ENCODE measurements around the gene BRD8. TPM values are rescaled to one million over a fixed set of nuclear protein-coding genes. Genes with fewer than 3 reads are reported as not detected.

Gene BRD8
- total RNA-seq, 1 donor from 2014 or later, result 46.7 TPM

DNA sequence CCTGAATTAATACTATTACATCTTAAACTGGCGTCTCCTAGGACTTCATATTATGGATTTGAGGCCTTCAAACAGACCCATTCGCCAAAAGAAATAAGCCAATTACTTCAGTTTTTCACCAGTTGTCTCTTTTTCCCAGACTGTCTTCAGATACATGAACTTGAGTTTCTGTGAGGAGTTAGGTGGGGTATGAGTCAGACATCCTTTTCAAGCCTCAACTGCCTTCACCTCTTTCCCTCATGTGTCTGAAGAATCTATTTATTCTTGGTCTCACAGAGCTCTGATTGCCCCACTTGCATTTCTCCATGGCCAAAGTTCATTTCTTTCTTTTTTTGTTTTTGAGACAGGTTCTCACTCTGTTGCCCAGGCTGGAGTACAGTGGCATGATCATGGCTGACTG, 82.1 kb downstream of the BRD8 start:
- ATAC-seq (no peak), DNase-seq (no peak)
- Histone ChIP-seq H3K4me1 (no peaks in the 10 kb centered on the region), H3K27ac (no peak overlapping the region), H3K4me3 (no peak overlapping the region), H3K9me3 (no peaks in the 10 kb centered on the region), H3K36me3 (no peaks in the 10 kb centered on the region), H3K27me3 (peaks cover 8% of the 10 kb centered on the region)
- intact Hi-C loops (cut with DNase I), result no loop called here
- TF ChIP-seq, protein P1, sequence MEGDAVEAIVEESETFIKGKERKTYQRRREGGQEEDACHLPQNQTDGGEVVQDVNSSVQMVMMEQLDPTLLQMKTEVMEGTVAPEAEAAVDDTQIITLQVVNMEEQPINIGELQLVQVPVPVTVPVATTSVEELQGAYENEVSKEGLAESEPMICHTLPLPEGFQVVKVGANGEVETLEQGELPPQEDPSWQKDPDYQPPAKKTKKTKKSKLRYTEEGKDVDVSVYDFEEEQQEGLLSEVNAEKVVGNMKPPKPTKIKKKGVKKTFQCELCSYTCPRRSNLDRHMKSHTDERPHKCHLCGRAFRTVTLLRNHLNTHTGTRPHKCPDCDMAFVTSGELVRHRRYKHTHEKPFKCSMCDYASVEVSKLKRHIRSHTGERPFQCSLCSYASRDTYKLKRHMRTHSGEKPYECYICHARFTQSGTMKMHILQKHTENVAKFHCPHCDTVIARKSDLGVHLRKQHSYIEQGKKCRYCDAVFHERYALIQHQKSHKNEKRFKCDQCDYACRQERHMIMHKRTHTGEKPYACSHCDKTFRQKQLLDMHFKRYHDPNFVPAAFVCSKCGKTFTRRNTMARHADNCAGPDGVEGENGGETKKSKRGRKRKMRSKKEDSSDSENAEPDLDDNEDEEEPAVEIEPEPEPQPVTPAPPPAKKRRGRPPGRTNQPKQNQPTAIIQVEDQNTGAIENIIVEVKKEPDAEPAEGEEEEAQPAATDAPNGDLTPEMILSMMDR (IDR thresholded peaks at IDR 0.05), result no peak

DNA sequence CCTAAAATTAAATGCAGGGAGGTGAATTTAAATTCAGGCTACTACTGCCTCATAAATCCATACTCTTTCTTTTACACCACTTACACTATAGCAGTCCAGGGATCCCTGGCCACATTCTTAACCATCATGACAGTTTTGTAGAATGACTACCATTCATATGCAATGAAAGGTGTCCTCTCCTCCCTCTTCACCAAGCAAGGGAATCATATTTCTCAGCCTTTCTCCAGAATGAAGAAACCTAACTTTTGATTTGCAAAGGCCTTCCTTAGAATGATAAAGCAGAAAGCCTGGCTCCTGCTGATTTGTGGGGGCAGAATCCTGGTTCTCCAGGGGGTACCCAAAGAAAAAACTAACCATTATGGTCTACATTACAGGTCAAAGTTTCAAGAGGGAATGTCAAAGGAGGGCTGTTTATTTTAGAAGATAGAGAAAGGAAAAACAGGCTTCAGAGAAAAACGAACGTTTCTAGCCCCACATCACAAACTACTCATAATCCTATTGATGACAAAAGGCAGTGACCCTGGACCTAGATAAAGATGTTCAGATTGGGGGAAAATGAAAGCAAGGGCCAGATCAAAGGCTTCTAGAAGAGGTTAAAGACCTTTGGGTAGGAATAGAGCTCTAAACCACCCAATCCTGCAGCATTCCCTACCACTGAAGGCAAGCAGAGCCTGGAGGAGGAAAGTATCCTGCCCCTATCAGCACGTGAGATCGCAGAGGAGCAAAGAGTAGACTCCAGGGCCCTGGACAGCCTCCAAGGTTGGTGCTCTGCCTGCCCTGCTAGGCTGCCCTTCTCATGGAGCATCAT, 83.1 kb downstream of the BRD8 start:
- intact Hi-C loops (cut with DNase I), result no loop called here
- ATAC-seq, result no peak
- H3K27me3 ChIP-seq, result peaks cover 8% of the 10 kb centered on the region
- no peak overlapping the region for H3K4me3 ChIP-seq
- H3K9me3 ChIP-seq, result no peaks in the 10 kb centered on the region
- H3K36me3 ChIP-seq, result no peaks in the 10 kb centered on the region
- TF ChIP-seq, protein P1 (IDR thresholded peaks at IDR 0.05), result no peak
- DNase-seq, result no peak
- H3K27ac ChIP-seq, result no peak overlapping the region
- H3K4me1 ChIP-seq, result no peaks in the 10 kb centered on the region

DNA sequence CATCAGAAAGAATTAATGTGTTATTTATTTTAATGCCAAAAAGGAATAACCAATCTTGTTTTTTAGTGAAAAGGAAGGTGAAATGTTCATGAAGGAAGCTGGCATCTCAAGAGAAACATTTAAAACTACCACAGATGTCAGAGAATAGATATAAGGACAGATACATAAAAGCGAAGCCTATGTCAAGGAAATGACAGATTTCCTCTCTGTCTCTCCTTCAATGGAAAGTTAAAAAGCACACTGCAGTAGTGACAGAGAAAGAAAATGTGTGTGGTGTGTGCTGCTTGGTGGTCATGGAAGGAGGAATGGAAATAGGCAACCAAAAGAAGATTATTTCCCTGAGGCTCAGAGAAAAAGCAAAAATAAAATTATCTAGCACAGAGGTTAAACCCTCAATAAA, 85.4 kb downstream of the BRD8 start:
- Histone ChIP-seq H3K4me3 (no peak overlapping the region), H3K27ac (no peak overlapping the region), H3K27me3 (no peaks in the 10 kb centered on the region), H3K36me3 (no peaks in the 10 kb centered on the region), H3K4me1 (no peaks in the 10 kb centered on the region), H3K9me3 (no peaks in the 10 kb centered on the region)
- ATAC-seq, result no peak
- TF ChIP-seq, protein P1 (IDR thresholded peaks at IDR 0.05), result no peak
- intact Hi-C loops (cut with DNase I), result no loop called here
- no peak for DNase-seq

DNA sequence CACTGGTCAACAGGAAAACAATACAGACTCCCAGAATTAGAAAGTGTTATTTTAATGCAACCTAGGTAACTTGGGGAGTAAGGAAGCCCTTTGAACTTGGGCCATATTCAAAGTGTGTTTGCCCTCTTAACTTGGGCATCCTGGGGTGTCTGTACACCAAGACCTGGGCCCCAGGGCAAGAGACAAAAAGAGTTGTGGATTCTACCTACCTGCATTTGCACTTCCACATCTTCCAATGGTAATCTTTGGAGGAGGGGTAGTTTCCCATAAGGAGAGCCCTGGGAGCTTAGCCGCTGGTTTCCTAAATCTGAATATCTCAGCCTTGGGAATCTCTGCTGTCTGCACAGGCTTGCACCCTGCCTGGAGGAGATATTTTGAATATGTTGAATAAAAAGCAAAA, 86.1 kb downstream of the BRD8 start:
- Histone ChIP-seq H3K9me3 (no peaks in the 10 kb centered on the region), H3K27me3 (no peaks in the 10 kb centered on the region), H3K27ac (no peak overlapping the region), H3K4me3 (no peak overlapping the region), H3K4me1 (no peaks in the 10 kb centered on the region), H3K36me3 (no peaks in the 10 kb centered on the region)
- intact Hi-C loops (cut with DNase I), result no loop called here
- no peak for DNase-seq
- no peak for ATAC-seq
- TF ChIP-seq, protein P1 (IDR thresholded peaks at IDR 0.05), result no peak

DNA sequence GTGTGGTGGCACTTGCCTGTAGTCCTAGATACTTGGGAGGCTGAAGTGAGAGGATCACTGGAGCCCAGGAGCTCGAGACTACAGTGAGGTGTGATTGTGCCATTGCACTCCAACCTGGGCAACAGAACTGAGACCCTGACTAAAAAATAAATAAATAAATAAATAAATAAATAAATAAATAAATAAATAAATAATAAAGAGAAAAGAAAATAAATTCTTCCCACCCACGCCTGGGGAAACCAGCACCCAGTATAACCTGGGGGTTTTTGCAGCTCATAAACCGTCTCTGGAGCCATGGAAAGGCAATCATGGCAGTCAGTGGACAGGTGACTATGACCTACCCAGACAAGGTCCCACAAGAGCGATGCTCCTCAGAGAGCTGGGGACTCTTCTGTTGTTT, 86.7 kb downstream of the BRD8 start:
- no peak for DNase-seq
- Histone ChIP-seq H3K9me3 (no peaks in the 10 kb centered on the region), H3K4me1 (no peaks in the 10 kb centered on the region), H3K4me3 (no peak overlapping the region), H3K27ac (no peak overlapping the region), H3K27me3 (no peaks in the 10 kb centered on the region), H3K36me3 (no peaks in the 10 kb centered on the region)
- TF ChIP-seq, protein P1 (IDR thresholded peaks at IDR 0.05), result no peak
- intact Hi-C loops (cut with DNase I), result no loop called here
- no peak for ATAC-seq

Other genes with a start within 250 kb of the BRD8 start
- gene FAM13B, start 145.6 kb downstream of the BRD8 start, total RNA-seq, result 42.4 TPM
- gene WNT8A, start 94.6 kb downstream of the BRD8 start, total RNA-seq, result not detected
- gene NME5, start 39.2 kb downstream of the BRD8 start, total RNA-seq, result 2.4 TPM
- gene KIF20A, start 482 bp upstream of the BRD8 start, total RNA-seq, result 0.69 TPM
- 19.3 TPM for gene CDC23, start 34.7 kb upstream of the BRD8 start, total RNA-seq
- gene GFRA3, start 96.0 kb upstream of the BRD8 start, total RNA-seq, result 0.90 TPM
- gene CDC25C, start 153.2 kb upstream of the BRD8 start, total RNA-seq, result 0.29 TPM
- gene FAM53C, start 159.6 kb upstream of the BRD8 start, total RNA-seq, result 23.0 TPM
- 60.6 TPM for gene KDM3B, start 174.1 kb upstream of the BRD8 start, total RNA-seq